PFSK-1 (cell line): ENCODE measurements around the gene GAL3ST3.

Source experiments
- FOXP2 ChIP-seq: optimal IDR thresholded peaks from 2 replicates; pipeline ENCODE3; 2011; ENCODE audit warnings: borderline replicate concordance, control low read depth, inconsistent platforms; ENCODE audit not compliant: insufficient read depth; ENCODE audit errors: extremely low read length, extremely low read depth
- POLR2AphosphoS5 ChIP-seq: IDR thresholded peaks from 2 replicates; pipeline ENCODE4 v1.6.1; 2012; ENCODE audit warnings: low read depth, mild to moderate bottlenecking, control low read depth, low read length, moderate library complexity
- SIN3A ChIP-seq: IDR thresholded peaks from 2 replicates; pipeline ENCODE4 v1.6.1; 2012; ENCODE audit warnings: mild to moderate bottlenecking, low read length, moderate library complexity, borderline replicate concordance; ENCODE audit not compliant: insufficient read depth
- TAF1 ChIP-seq: IDR thresholded peaks from 2 replicates; pipeline ENCODE4 v1.6.1; 2012; ENCODE audit warnings: low read length, control low read depth, borderline replicate concordance; ENCODE audit not compliant: insufficient read depth
- TF ChIP-seq, protein P1 (sequence below), 2 experiments: IDR thresholded peaks; 2 replicates each; pipeline versions ENCODE4 v1.6.1 to v1.8.0; 2011 to 2012; ENCODE audit warnings: low read depth in 2 of 2, low read length in 2 of 2, control low read depth in 1 of 2, inconsistent platforms in 1 of 2, mild to moderate bottlenecking in 1 of 2, moderate library complexity in 1 of 2; ENCODE audit not compliant: insufficient read depth in 1 of 2

Gene GAL3ST3

DNA sequence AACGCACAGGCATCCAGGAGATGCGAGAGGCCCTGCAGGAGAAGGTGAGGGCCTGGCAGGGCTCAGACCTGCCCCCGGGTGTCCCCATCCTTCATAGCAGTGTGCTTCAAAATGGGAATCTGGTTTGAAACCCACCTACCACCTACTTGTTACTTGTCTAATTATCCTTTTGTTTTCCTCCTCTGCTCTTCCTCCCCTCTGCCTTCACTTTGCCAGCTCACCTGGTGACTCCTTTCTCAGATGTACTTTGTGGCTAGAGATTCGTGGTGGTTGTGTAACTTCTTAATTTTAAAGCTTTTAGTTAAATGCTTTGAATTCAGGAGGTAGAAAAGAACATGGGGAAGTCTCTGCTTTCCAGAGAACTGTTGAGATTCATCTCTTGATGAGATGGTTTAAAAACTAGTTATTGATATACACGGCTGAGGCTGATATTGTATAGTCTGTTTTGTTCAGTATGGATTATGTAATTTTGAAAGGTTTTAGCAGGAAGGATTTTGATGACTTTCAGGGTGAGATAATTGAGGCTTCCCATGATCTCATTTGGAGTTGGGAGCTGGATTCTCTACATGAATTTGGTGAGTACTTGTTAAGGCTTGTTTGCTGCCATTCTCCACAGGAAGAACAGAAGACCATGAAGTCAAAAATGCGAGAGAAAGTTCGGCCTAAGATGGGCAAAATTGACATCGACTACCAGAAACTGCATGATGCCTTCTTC lies 11.2 kb upstream of the GAL3ST3 start:
- TF ChIP-seq SIN3A (no peak), TAF1 (no peak)

DNA sequence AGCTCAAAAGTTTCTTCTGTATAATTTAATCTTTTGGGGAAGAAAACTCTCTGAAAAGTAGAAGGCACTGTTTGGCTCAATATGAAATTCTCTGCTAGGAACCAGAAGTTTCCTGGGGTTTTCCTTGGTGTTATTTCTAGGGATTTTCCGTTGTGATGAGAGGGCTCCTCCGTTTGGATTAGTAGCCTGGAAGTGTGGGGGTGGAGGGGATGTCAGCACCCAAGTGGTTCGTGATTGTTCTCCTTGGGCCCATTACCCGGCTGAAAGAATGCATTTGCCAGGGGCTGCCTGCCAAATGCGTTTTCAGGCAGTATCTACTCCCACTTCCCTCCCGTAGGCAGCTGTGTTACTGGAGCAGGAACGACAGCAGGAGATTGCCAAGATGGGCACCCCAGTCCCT lies 7.5 kb upstream of the GAL3ST3 start:
- TF ChIP-seq, protein P1, sequence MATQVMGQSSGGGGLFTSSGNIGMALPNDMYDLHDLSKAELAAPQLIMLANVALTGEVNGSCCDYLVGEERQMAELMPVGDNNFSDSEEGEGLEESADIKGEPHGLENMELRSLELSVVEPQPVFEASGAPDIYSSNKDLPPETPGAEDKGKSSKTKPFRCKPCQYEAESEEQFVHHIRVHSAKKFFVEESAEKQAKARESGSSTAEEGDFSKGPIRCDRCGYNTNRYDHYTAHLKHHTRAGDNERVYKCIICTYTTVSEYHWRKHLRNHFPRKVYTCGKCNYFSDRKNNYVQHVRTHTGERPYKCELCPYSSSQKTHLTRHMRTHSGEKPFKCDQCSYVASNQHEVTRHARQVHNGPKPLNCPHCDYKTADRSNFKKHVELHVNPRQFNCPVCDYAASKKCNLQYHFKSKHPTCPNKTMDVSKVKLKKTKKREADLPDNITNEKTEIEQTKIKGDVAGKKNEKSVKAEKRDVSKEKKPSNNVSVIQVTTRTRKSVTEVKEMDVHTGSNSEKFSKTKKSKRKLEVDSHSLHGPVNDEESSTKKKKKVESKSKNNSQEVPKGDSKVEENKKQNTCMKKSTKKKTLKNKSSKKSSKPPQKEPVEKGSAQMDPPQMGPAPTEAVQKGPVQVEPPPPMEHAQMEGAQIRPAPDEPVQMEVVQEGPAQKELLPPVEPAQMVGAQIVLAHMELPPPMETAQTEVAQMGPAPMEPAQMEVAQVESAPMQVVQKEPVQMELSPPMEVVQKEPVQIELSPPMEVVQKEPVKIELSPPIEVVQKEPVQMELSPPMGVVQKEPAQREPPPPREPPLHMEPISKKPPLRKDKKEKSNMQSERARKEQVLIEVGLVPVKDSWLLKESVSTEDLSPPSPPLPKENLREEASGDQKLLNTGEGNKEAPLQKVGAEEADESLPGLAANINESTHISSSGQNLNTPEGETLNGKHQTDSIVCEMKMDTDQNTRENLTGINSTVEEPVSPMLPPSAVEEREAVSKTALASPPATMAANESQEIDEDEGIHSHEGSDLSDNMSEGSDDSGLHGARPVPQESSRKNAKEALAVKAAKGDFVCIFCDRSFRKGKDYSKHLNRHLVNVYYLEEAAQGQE (IDR thresholded peaks at IDR 0.05; ENCODE audit: insufficient read depth in 1 of 2, low read depth in 2 of 2, low read length in 2 of 2) = no peak
- no peak for TF ChIP-seq POLR2AphosphoS5
- TF ChIP-seq SIN3A = no peak
- no peak for TF ChIP-seq FOXP2
- TF ChIP-seq TAF1 = no peak

DNA sequence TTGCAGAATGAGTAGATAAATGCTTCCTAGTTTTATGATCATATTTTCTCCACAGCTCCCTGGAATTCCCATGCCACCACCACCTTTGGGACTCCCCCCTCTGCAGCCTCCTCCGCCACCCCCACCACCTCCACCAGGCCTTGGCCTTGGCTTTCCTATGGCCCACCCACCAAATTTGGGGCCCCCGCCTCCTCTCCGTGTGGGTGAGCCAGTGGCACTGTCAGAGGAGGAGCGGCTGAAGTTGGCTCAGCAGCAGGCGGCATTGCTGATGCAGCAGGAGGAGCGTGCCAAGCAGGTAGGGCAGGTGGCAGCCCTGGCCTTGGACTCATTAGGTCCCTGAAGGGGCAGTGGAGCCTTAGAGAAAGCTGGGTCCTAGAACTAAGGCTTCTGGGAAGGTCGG lies 6.1 kb upstream of the GAL3ST3 start:
- TF ChIP-seq POLR2AphosphoS5 (no peak), SIN3A (no peak), TAF1 (no peak), FOXP2 (no peak)
- TF ChIP-seq, protein P1 (IDR thresholded peaks at IDR 0.05; ENCODE audit: insufficient read depth in 1 of 2, low read depth in 2 of 2, low read length in 2 of 2) = no peak

DNA sequence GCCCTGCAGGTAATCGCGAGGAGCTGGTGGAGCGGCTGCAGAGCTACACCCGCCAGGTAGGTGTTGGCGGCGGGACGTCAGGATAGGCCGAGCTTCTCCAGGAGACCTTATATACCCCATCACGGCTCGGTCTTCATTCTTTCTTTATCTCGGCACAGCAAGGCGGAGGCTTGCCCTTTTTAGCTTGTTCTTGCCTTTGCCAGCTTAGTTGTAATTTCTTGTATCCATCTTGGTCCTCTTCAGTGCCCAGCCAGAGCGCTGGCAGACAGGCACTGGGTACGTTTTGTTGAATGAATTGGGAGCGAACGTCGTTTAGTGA lies 3.7 kb upstream of the GAL3ST3 start:
- no peak for TF ChIP-seq POLR2AphosphoS5
- TF ChIP-seq TAF1 = no peak
- no peak for TF ChIP-seq FOXP2
- TF ChIP-seq SIN3A = no peak; the same call in 1 of the 2 replicates
- TF ChIP-seq, protein P1 (IDR thresholded peaks at IDR 0.05; ENCODE audit: insufficient read depth in 1 of 2, low read depth in 2 of 2, low read length in 2 of 2) = no peak

DNA sequence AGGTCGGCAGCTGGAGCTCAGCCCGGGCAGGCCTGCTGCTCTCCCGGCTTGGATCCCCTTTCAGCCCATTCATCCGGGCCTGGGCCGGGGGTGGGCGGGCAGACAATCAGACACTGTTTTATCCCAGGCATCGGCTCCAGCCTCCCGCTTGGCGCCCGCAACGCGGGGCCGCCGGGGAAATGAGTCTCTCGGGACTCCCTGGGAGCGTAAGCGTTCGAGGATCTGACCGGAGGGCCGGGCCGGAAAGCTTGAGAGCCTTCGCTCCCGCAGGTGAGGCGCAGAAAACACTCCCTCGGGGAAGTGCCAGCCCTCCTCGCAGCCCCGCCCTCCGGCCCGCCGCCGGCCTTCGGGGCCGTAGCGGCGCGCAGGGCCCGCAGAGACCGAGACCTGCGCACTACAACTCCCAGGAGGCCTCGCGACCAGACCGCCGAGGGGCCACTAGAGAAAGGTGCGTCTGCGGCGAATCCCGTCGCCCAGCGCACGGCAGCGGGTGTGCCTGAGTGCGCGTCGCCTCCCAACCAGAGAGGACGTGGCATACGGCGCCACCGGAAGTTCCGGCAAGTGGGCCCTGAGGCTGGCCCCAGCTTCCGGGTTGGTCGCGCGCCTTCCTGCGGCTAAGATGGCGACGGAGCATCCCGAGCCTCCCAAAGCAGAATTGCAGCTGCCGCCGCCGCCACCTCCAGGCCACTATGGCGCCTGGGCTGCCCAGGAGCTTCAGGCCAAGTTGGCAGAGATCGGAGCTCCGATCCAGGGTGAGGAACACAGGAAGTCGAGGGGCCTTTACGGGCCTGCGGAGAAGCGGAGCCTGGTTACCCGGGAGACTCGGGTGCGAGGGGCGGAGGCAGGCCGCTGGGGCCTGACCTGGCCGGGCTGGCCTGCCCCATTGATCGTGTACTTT lies 3.1 kb upstream of the GAL3ST3 start, which contains the start of gene SF3B2:
Gene SF3B2, plus strand, starts transcription at position 599 of the 898 bp plus-strand sequence. Its CDS starts 21 bp downstream, at position 620.
- TF ChIP-seq SIN3A (peak; percentile 9; the same call in 1 of the 2 replicates), FOXP2 (peak; percentile 96), POLR2AphosphoS5 (peak; percentile 92), TAF1 (peak; percentile 92)
- TF ChIP-seq, protein P1 (IDR thresholded peaks at IDR 0.05; ENCODE audit: insufficient read depth in 1 of 2, low read depth in 2 of 2, low read length in 2 of 2) = 0 out of 4 replicates have a peak, but pooled peaks of 1 of the 2 experiments have one; percentile 37
